Measurements from ENCODE around the gene AP4E1. TPM values are rescaled to one million over a fixed set of nuclear protein-coding genes. Genes with fewer than 3 reads are reported as not detected.

Gene AP4E1
- total and polyA plus RNA-seq, 2 of the 8 experiments (the other 6 are each of a cell fraction or from before 2014, with no cell fraction given) = 1.4 to 10.9 TPM

DNA sequence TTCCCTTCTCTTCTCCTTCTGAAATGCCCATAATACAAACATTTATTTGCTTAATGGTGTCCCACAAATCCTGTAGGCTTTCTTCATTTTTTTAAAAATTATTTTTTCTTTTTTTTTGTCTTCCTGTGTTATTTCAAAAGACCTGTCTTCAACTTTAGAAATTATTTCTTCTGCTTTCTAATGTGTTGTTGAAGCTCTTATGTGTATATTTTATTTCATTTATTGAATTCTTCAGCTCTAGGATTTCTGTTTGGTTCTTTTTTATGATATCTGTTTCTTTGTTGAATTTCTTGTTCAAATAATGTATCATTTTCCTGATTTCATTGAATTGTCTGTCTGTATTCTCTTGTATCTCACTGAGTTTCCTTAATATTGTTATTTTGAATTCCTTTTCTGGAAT is 63.1 kb downstream of the AP4E1 start:
- DNase-seq (ENCODE audit: low read depth in 1 of 2, low spot score in 2 of 2) = no peak
- Histone ChIP-seq H4K5ac (ENCODE audit: insufficient read length, low read depth, low read length) (no peak overlapping the region), H3K23ac (ENCODE audit: insufficient read length) (no peak overlapping the region), H2AFZ (ENCODE audit: low read length) (no peak overlapping the region), H3K23me2 (ENCODE audit: low read depth, low read length) (no peaks in the 10 kb centered on the region), H3K4me3 (ENCODE audit: extremely low read depth in 1 of 4, insufficient read depth in 2 of 4, low read depth in 3 of 4, low read length in 4 of 4) (no peak overlapping the region), H2BK15ac (ENCODE audit: low read length) (no peak overlapping the region), H2BK20ac (ENCODE audit: low read length) (no peak overlapping the region), H3K18ac (ENCODE audit: extremely low read depth, low read length) (no peak overlapping the region), H3K4me2 (ENCODE audit: insufficient read depth in 1 of 2, low read depth in 2 of 2, low read length in 2 of 2) (no peak overlapping the region), H3K14ac (ENCODE audit: insufficient read length) (no peak overlapping the region), H3K79me1 (ENCODE audit: low read depth, low read length) (no peaks in the 10 kb centered on the region), H3K9me3 (ENCODE audit: insufficient read depth in 2 of 2, low read depth in 1 of 2, low read length in 1 of 2) (no peaks in the 10 kb centered on the region; a peak in 1 of 4 replicates), H2BK5ac (ENCODE audit: low read depth, low read length) (no peak overlapping the region), H2AK5ac (ENCODE audit: low read depth, low read length) (no peak overlapping the region), H3K9ac (replicated peaks in 1 of 4; ENCODE audit: extremely low read depth in 1 of 4, low read depth in 3 of 4, low read length in 3 of 4) (no peak overlapping the region), H4K20me1 (replicated peaks in 1 of 2; ENCODE audit: control insufficient read depth in 1 of 2, insufficient read depth in 2 of 2, low read length in 2 of 2) (peaks cover 0 to 1% of the 10 kb centered on the region in 2 experiments), H4K91ac (replicated peaks; ENCODE audit: insufficient read length, low read length) (no peak overlapping the region), H3K27ac (ENCODE audit: low read depth, low read length) (no peak overlapping the region), H3K56ac (replicated peaks; ENCODE audit: insufficient read length, low read depth, low read length) (no peak overlapping the region), H3K4ac (replicated peaks; ENCODE audit: insufficient read length, low read depth, low read length) (no peak overlapping the region), H4K8ac (ENCODE audit: extremely low read depth, insufficient read depth, low read length) (no peak overlapping the region), H3K4me1 (replicated peaks in 1 of 4; ENCODE audit: control insufficient read depth in 3 of 4, insufficient read depth in 4 of 4, low read length in 3 of 4) (no peaks in the 10 kb centered on the region), H2BK120ac (replicated peaks; ENCODE audit: low read depth, low read length) (no peak overlapping the region), H2BK12ac (ENCODE audit: low read depth, low read length) (no peak overlapping the region), H3K79me2 (ENCODE audit: control insufficient read depth in 1 of 2, insufficient read depth in 2 of 2, low read length in 2 of 2) (no peaks in the 10 kb centered on the region), H3K36me3 (ENCODE audit: control insufficient read depth in 2 of 4, insufficient read depth in 4 of 4, low read length in 3 of 4) (peaks cover 0 to 10% (median 2%) of the 10 kb centered on the region in 4 experiments; a peak in 2 of 8 replicates), H3K27me3 (replicated peaks in 1 of 4; ENCODE audit: control insufficient read depth in 3 of 4, extremely low read depth in 1 of 4, insufficient read depth in 3 of 4, low read length in 3 of 4) (no peaks in the 10 kb centered on the region)
- no peak for FAIRE-seq
- TF ChIP-seq HDAC2 (IDR thresholded peaks at IDR 0.05; ENCODE audit: borderline replicate concordance in 1 of 2, low read depth in 2 of 2, low read length in 2 of 2) = no peak
- no peak for TF ChIP-seq ASH2L (IDR thresholded peaks at IDR 0.05; ENCODE audit: low read length)
- no peak for TF ChIP-seq EP300 (IDR thresholded peaks at IDR 0.05; ENCODE audit: borderline replicate concordance in 1 of 2, low read depth in 2 of 2, low read length in 2 of 2)
- no peak for TF ChIP-seq CHD2 (IDR thresholded peaks at IDR 0.05; ENCODE audit: low read length)
- no peak for TF ChIP-seq MAFK (IDR thresholded peaks at IDR 0.05; ENCODE audit: low read depth, low read length)
- TF ChIP-seq, protein P1, sequence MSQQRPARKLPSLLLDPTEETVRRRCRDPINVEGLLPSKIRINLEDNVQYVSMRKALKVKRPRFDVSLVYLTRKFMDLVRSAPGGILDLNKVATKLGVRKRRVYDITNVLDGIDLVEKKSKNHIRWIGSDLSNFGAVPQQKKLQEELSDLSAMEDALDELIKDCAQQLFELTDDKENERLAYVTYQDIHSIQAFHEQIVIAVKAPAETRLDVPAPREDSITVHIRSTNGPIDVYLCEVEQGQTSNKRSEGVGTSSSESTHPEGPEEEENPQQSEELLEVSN (IDR thresholded peaks at IDR 0.05) = no peak
- TF ChIP-seq JUN (IDR thresholded peaks at IDR 0.05; ENCODE audit: low read depth, low read length) = no peak
- TF ChIP-seq, protein P2, sequence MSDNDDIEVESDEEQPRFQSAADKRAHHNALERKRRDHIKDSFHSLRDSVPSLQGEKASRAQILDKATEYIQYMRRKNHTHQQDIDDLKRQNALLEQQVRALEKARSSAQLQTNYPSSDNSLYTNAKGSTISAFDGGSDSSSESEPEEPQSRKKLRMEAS (IDR thresholded peaks at IDR 0.05) = no peak
- TF ChIP-seq SP2 (IDR thresholded peaks at IDR 0.05; ENCODE audit: low read length) = no peak
- no peak for TF ChIP-seq KDM4A (IDR thresholded peaks at IDR 0.05; ENCODE audit: low read depth, low read length, severe bottlenecking)
- TF ChIP-seq TEAD4 (IDR thresholded peaks at IDR 0.05; ENCODE audit: low read depth, low read length) = no peak
- TF ChIP-seq SIX5 (IDR thresholded peaks at IDR 0.05; ENCODE audit: low read depth, low read length) = no peak
- TF ChIP-seq BRCA1 (IDR thresholded peaks at IDR 0.05; ENCODE audit: low read depth, low read length) = no peak
- TF ChIP-seq EGR1 (IDR thresholded peaks at IDR 0.05; ENCODE audit: borderline replicate concordance, low read depth, low read length) = no peak
- CTCF ChIA-PET (ENCODE audit: partially characterized antibody) = no interaction called here
- POLR2A ChIA-PET (ENCODE audit: partially characterized antibody) = no interaction called here
